Kidney (tissue), 14 donors: ENCODE data around the gene HLA-DMA. TPM values are rescaled to one million over a fixed set of nuclear protein-coding genes. Genes with fewer than 3 reads are reported as not detected.
A peak's percentile ranks its signal among the peaks of the same experiment; 100 is the strongest.

Experiments
- DNase-seq, 5 donors: peaks; one replicate each; pipeline ENCODE4 v3.0.0-alpha.2; 2013 to 2020
- FAIRE-seq: peaks from 2 replicates; lab custom pipeline; 2012; peaks lifted over from hg19 to GRCh38; lab: Jason Lieb, UNC
- H3K27ac ChIP-seq, 2 donors: one replicate each; pipeline ENCODE4 v1.7.0; 2013; ENCODE audit warnings: low read depth in 2 of 2, low read length in 2 of 2, inconsistent platforms in 1 of 2
- H3K27me3 ChIP-seq: one replicate; pipeline ENCODE4 v1.7.1; 2013; ENCODE audit warnings: low read length, inconsistent platforms; ENCODE audit not compliant: control insufficient read depth, insufficient read depth
- H3K36me3 ChIP-seq, 3 donors: one replicate each; pipeline versions ENCODE4 v1.7.0 to v1.7.1; 2013; ENCODE audit warnings: low read length in 3 of 3, control low read depth in 1 of 3, inconsistent platforms in 1 of 3; ENCODE audit not compliant: insufficient read depth in 3 of 3, control insufficient read depth in 2 of 3
- H3K4me1 ChIP-seq, 3 donors: one replicate each; pipeline versions ENCODE4 v1.7.0 to v1.7.1; 2013; ENCODE audit warnings: low read length in 3 of 3, inconsistent platforms in 1 of 3, low read depth in 1 of 3; ENCODE audit not compliant: control insufficient read depth in 2 of 3, insufficient read depth in 2 of 3
- H3K4me3 ChIP-seq, 3 donors: one replicate each; pipeline versions ENCODE4 v1.7.0 to v1.8.1; 2013; ENCODE audit warnings: low read length in 3 of 3, control low read depth in 1 of 3, inconsistent platforms in 1 of 3
- H3K9ac ChIP-seq, 3 donors: one replicate each; pipeline versions ENCODE4 v1.7.0 to v1.7.1; 2013; ENCODE audit warnings: low read length in 3 of 3, control low read depth in 1 of 3, inconsistent platforms in 1 of 3
- H3K9me3 ChIP-seq, 3 donors: one replicate each; pipeline versions ENCODE4 v1.7.0 to v1.7.1; 2013; ENCODE audit warnings: low read length in 3 of 3, control low read depth in 1 of 3, inconsistent platforms in 1 of 3; ENCODE audit not compliant: control insufficient read depth in 2 of 3, insufficient read depth in 1 of 3
- intact Hi-C: fragments of 100-400 bp; cut with DNase I; formaldehyde crosslinking; loops from one replicate; pipeline ENCODE4 v1.11.1; 2022
- polyA plus RNA-seq: library from polyadenylated mRNA; stranded (reverse); fragments of 350-450 nt; fragmentation: Illumina TruSeq; extraction: RNeasy Lipid Tissue Mini Kit (QIAGEN cat#74804); gene quantifications from one replicate; pipeline ENCODE4 v1.2.3, GENCODE V29; 2014; ENCODE audit warnings: low read depth, low replicate concordance; ENCODE audit not compliant: insufficient read depth
- total RNA-seq: library from RNA; stranded (reverse); fragmentation: NEBNext Ultra II Directional; extraction: Animal tissue kit (Norgen Biotek cat#: 25700); gene quantifications from one replicate; pipeline ENCODE4 v1.2.1, GENCODE V29; 2021
- TF ChIP-seq, protein P1 (sequence below): IDR thresholded peaks from 3 replicates; pipeline ENCODE4 v1.5.1; 2012; ENCODE audit warnings: mild to moderate bottlenecking, moderate library complexity, borderline replicate concordance; ENCODE audit not compliant: insufficient read depth; ENCODE audit errors: extremely low read depth
- donor health status: control.
- donor health status: control.
- donor health status: control.
- donor health status: control.
- donor health status: control.
- donor health status: DM: yes; HTN: yes; CAD: no.
- donor health status: Normal renal cell carcinoma (clear cell type).

The HLA-DMA gene
- total and polyA plus RNA-seq, 2 donors from 2014 or later, result 98.5 to 101 TPM

DNA sequence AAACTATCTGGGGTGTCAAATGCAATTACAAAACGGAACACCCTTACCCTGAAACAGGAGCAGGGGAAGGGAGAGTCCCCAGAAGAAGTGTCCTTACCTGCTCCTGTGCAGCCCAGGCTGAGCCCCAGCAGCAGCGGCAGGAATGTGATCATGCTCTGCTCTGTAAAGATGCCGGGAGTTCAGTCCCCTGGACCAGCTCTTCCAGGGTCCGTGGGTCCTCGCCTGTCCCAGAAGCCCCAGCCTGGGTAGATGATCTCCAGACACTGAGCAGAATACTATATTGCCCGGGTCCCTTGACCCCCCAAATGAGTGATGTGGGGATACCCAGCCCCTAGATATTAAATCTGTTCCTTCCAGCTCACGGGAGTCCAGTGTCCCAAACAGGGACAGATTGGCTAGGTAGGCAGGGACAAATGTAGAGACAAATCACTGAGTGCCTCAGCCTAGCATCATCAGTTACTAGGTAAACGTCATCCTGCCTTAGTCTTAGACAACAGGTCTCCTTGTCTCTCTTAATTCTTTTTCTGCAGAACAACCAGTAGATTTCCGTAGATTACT is 12.2 kb downstream of the HLA-DMA start, which contains the start of gene HLA-DMB:
Gene HLA-DMB, minus strand, starts transcription at position 373 of the 558 bp plus-strand sequence. Its CDS starts 221 bp downstream, at position 152.
- Histone ChIP-seq H3K9me3 (no peaks in the 10 kb centered on the region), H3K4me3 (peak within 1 kb of the TSS; percentile 65 to 75 (median 74)), H3K4me1 (peaks cover 3 to 7% (median 4%) of the 10 kb centered on the region in 3 donors), H3K27me3 (no peaks in the 10 kb centered on the region), H3K36me3 (no peaks in the 10 kb centered on the region), H3K27ac (peak within 1 kb of the TSS; percentile 82 to 94), H3K9ac (peak within 1 kb of the TSS; percentile 12 to 65 (median 54))
- FAIRE-seq, result peak; percentile 87
- intact Hi-C loops, result no loop called here
- TF ChIP-seq, protein P1, sequence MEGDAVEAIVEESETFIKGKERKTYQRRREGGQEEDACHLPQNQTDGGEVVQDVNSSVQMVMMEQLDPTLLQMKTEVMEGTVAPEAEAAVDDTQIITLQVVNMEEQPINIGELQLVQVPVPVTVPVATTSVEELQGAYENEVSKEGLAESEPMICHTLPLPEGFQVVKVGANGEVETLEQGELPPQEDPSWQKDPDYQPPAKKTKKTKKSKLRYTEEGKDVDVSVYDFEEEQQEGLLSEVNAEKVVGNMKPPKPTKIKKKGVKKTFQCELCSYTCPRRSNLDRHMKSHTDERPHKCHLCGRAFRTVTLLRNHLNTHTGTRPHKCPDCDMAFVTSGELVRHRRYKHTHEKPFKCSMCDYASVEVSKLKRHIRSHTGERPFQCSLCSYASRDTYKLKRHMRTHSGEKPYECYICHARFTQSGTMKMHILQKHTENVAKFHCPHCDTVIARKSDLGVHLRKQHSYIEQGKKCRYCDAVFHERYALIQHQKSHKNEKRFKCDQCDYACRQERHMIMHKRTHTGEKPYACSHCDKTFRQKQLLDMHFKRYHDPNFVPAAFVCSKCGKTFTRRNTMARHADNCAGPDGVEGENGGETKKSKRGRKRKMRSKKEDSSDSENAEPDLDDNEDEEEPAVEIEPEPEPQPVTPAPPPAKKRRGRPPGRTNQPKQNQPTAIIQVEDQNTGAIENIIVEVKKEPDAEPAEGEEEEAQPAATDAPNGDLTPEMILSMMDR, result no peak
- DNase-seq, result peak; percentile 63 to 95 (median 74)

DNA sequence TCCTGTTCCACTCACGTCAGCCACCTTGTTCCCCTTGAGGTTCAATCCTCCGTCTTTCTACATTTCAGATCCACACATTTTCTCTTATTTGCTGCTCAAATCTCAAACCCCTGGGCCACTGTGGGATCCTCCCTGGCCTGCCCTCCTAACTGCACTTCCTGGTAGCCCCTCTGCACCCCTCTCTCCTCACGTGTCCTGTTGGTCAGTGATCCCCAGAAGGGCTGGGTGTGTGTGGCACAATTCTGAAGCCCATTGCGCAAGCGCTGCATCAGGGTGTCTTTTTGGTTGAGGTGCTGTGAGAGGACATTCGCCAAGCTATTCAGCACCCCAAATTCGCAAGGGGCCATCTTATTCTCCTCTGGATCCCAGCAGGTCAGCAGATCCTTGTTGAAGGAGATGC is 14.4 kb downstream of the HLA-DMA start:
- Histone ChIP-seq H3K27ac (no peak overlapping the region), H3K27me3 (no peaks in the 10 kb centered on the region), H3K4me1 (peaks cover 3 to 7% (median 4%) of the 10 kb centered on the region in 3 donors), H3K9ac (no peak overlapping the region), H3K4me3 (no peak overlapping the region), H3K9me3 (no peaks in the 10 kb centered on the region), H3K36me3 (no peaks in the 10 kb centered on the region)
- no peak for DNase-seq
- TF ChIP-seq, protein P1, result no peak
- FAIRE-seq, result no peak
- intact Hi-C loops, result loop anchor here (5.0 kb wide), 1 partner anchor 44 kb away; no protein-coding TSS in a partner anchor

DNA sequence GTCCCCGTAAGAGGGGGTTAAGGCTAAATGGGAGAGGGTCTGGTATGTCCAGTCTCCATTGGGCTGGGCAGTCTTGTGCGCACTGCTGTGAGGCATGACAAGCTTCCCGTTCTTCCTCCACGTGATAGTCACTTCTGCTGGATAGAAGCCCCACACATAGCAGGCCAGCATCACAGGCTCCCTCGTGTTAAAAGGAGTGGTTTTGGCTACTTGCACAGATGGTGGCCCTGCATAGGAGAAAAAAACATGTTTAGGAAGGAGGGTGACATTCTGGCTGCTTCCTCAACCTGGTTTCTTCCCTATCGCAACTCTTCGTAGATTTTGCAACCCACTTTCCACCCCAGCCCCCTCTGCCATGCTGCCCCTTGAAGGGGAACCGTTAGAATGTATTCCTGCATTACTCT is 15.7 kb downstream of the HLA-DMA start:
- Histone ChIP-seq H3K4me3 (no peak overlapping the region), H3K36me3 (no peaks in the 10 kb centered on the region), H3K4me1 (peaks cover 3 to 7% (median 4%) of the 10 kb centered on the region in 3 donors), H3K9me3 (no peaks in the 10 kb centered on the region), H3K27me3 (no peaks in the 10 kb centered on the region), H3K27ac (no peak overlapping the region), H3K9ac (no peak overlapping the region)
- FAIRE-seq (no peak), DNase-seq (no peak)
- intact Hi-C loops, result loop anchor here (5.0 kb wide), 1 partner anchor 45 kb away; no protein-coding TSS in a partner anchor
- TF ChIP-seq, protein P1, result no peak
